ENCODE results near the gene GANAB.

GANAB gene

DNA sequence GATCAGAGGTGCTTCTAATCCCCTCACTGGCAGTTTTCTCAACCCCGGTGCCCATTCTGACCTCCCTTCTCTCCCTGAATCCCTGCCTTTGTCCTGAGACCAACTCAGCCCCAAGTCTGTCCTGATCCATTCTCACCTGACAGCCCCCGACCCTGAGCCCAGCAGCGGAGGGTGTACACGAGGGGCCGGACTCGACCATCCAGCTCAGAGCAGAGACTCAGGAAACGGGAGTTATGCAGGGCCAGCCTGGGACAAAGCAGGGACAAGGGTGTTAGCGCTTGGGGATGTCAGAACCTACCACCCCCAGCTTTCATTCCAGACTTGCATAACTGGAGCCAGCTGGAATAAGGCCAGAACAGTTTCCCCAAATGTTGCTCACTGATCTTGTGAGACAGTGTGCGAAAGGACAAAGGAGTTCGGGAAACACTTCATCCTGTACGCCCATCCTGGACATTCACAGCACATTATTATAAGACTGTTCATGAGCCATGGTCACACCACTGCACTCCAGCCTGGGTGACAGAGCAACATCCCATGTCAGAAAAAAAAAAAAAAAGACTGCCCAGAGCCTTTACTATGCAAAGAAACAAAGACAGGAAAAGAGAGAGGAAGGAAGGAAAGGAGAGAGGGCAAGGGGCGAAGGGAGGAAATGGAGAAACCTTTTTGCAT is 69.2 kb downstream of the GANAB start:
- in situ Hi-C loops (cut with HindIII; ENCODE audit: low sequenced_read_pairs): no loop called here

DNA sequence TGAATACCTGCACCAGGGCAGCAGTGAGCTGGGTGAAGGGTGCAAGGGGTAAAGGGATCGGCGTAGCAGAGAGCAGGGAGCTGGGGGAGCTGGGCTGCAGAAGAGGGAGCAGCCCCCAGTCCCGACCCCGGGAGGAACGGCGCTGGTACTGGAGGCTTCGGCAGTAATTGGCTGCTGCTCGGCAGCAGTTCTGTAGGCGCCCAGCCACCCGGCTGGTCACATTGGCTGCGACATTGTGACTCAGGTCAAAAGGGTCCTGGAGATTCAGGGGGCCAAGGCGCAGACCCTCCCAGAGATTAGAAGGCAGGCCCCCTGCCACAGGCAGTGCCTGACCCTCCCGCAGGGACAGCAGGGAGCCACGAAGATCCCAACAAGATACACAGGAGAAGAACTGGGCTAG is 70.6 kb downstream of the GANAB start:
- in situ Hi-C loops (cut with HindIII; ENCODE audit: low sequenced_read_pairs): no loop called here

DNA sequence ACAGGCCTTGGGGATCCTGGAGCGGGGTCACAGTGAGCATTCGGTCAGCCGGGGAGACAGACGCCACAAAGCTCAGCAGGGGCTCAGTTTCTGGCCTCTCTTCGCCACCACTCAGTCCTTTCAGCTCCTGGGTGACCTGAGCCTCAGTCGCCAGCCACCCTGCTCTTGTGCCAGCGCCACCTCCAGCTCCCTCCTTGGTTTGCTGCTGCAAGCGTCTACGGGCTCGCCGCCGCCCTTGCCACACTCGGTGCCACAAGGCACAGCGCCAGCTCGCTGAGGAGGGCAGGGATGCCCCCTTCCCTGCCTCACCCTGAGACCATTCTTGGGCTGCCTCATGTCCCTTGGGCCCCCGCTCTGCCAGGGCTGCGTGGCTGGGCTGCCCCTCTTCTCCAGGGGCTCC is 71.3 kb downstream of the GANAB start:
- in situ Hi-C loops (cut with HindIII; ENCODE audit: low sequenced_read_pairs): no loop called here
